ENCODE data around the gene ABI2.

The ABI2 gene

GRCh38 chr2:203489531-203489930, 161.3 kb downstream of the ABI2 start:
- Histone ChIP-seq H3K27me3 (replicated peaks; ENCODE audit: control insufficient read depth, insufficient read depth, low read length) (no peaks in the 10 kb centered on the region), H3K36me3 (ENCODE audit: control insufficient read depth, insufficient read depth, low read length) (no peaks in the 10 kb centered on the region), H3K4me3 (replicated peaks; ENCODE audit: low read depth, low read length) (no peak overlapping the region)
- no peak for DNase-seq (ENCODE audit: extremely low read depth, insufficient read length)
- TF ChIP-seq CTCF (IDR thresholded peaks at IDR 0.05; ENCODE audit: insufficient read depth, low read length, poor library complexity, severe bottlenecking): no peak

DNA sequence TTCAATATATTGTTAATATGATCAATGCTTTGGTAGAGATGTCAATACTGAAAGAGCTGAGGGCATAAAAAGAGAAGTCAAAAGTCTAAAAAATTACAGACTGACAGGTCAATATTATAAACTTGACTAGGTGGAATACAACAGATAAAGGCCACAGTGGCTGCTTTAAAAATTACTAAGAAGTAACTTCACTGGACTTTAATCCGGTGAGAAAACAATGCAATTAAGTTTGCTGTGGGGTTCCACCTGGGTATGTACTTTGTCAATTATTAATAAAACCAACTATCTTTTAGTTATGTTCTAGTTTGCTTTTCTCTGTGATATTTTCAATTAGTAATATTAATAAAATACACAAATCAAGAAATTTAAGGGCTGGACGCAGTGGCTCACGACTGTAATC, 162.2 kb downstream of the ABI2 start:
- DNase-seq (ENCODE audit: extremely low read depth, insufficient read length): no peak
- no peak for TF ChIP-seq CTCF (IDR thresholded peaks at IDR 0.05; ENCODE audit: insufficient read depth, low read length, poor library complexity, severe bottlenecking)
- Histone ChIP-seq H3K27me3 (replicated peaks; ENCODE audit: control insufficient read depth, insufficient read depth, low read length) (no peaks in the 10 kb centered on the region), H3K36me3 (ENCODE audit: control insufficient read depth, insufficient read depth, low read length) (no peaks in the 10 kb centered on the region), H3K4me3 (replicated peaks; ENCODE audit: low read depth, low read length) (no peak overlapping the region)

- TF ChIP-seq CTCF (IDR thresholded peaks at IDR 0.05; ENCODE audit: insufficient read depth, low read length, poor library complexity, severe bottlenecking): no peak
- H3K4me3 ChIP-seq (replicated peaks; ENCODE audit: low read depth, low read length): no peak overlapping the region
- H3K27me3 ChIP-seq (replicated peaks; ENCODE audit: control insufficient read depth, insufficient read depth, low read length): no peaks in the 10 kb centered on the region
- no peak for DNase-seq (ENCODE audit: extremely low read depth, insufficient read length)
- no peaks in the 10 kb centered on the region for H3K36me3 ChIP-seq (ENCODE audit: control insufficient read depth, insufficient read depth, low read length)
Measured at GRCh38 chr2:203492965-203493364, 164.8 kb downstream of the ABI2 start.
